T47D (cell line): ENCODE results near the gene PHF5A.
A peak's percentile ranks its signal among the peaks of the same experiment; 100 is the strongest.
"Not testable (repeated sequence)": the region's sequence is repeated elsewhere in the genome, so short reads cannot be mapped to it uniquely, and the experiment has no call there.

Experiments
- DNase-seq, 2 experiments: peaks; one replicate each; pipeline versions ENCODE4 v3.0.0 to v3.0.0-alpha.2; 2011 to 2012; ENCODE audit warnings: low read depth in 1 of 2, low spot score in 1 of 2
- JUND ChIP-seq: IDR thresholded peaks from 2 replicates; pipeline ENCODE4 v1.6.1; 2012; ENCODE audit warnings: low read depth
- in situ Hi-C: cut with HindIII; loops from 2 replicates; pipeline ENCODE4 v1.10.0; 2016; ENCODE audit warnings: low sequenced_read_pairs, low pct_unique_long_range_greater_than_20kb

Gene PHF5A

GRCh38 chr22:41458161-41458728 is 10.2 kb downstream of the PHF5A start:
- in situ Hi-C loops: no loop called here
- no peak for TF ChIP-seq JUND
- no peak for DNase-seq

- no peak for TF ChIP-seq JUND
- in situ Hi-C loops: no loop called here
- peak; percentile 69 to 99 for DNase-seq
These were observed 20.2 kb downstream of the PHF5A start for GRCh38 chr22:41448189-41448808.

- TF ChIP-seq JUND: no peak
- in situ Hi-C loops: no loop called here
- DNase-seq: peak in 1 of 2 experiments; percentile 62
These were observed 20.9 kb downstream of the PHF5A start for GRCh38 chr22:41447435-41448188.

GRCh38 chr22:41446639-41447434 is 21.7 kb downstream of the PHF5A start, which contains the start of gene TOB2:
Gene TOB2, minus strand, starts transcription at chr22:41446801. Its CDS starts 9,456 bp downstream, at chr22:41437345.
- in situ Hi-C loops: no loop called here
- TF ChIP-seq JUND: no peak
- peak in 1 of 2 experiments; percentile 96 for DNase-seq

- no peak for TF ChIP-seq JUND
- DNase-seq: no peak
- in situ Hi-C loops: no loop called here
These were observed 22.4 kb downstream of the PHF5A start for GRCh38 chr22:41446057-41446501.

GRCh38 chr22:41445129-41446056 is 23.1 kb downstream of the PHF5A start:
- no peak for TF ChIP-seq JUND
- DNase-seq: peak in 1 of 2 experiments; percentile 46
- in situ Hi-C loops: no loop called here

GRCh38 chr22:41444360-41445128 is 23.9 kb downstream of the PHF5A start:
- DNase-seq: peak; percentile 42 to 91
- in situ Hi-C loops: no loop called here
- no peak for TF ChIP-seq JUND

- no peak for DNase-seq
- in situ Hi-C loops: no loop called here
- TF ChIP-seq JUND: no peak
These were observed 26.2 kb downstream of the PHF5A start for GRCh38 chr22:41442240-41442792.

- DNase-seq, in situ Hi-C loops: not testable (repeated sequence)
These were observed 28.0 kb downstream of the PHF5A start for GRCh38 chr22:41440511-41440910.

GRCh38 chr22:41437198-41437597 is 31.3 kb downstream of the PHF5A start:
- DNase-seq: no peak
- TF ChIP-seq JUND: no peak
- in situ Hi-C loops: no loop called here
